GM20431 (cell line): ENCODE data around the gene COBLL1.

Experiments used
- in situ Hi-C: fragments of 300-500 bp; cut with MseI, MboI; formaldehyde crosslinking; loops from one replicate; pipeline ENCODE4 v1.15.0; 2020; ENCODE audit warnings: low sequenced_read_pairs; ENCODE audit not compliant: unreplicated experiment

Gene COBLL1

GRCh38 chr2:164824872-164825271, 16.8 kb downstream of the COBLL1 start:
- in situ Hi-C loops = no loop called here

- in situ Hi-C loops = no loop called here
These were observed 18.5 kb downstream of the COBLL1 start for GRCh38 chr2:164823126-164823525.

- in situ Hi-C loops = no loop called here
These were observed 20.3 kb downstream of the COBLL1 start for GRCh38 chr2:164821338-164821737.

- in situ Hi-C loops = no loop called here
These were observed 23.2 kb downstream of the COBLL1 start for GRCh38 chr2:164818149-164819136.

- in situ Hi-C loops = no loop called here
These were observed 24.7 kb downstream of the COBLL1 start for GRCh38 chr2:164816900-164817299.

GRCh38 chr2:164816046-164816445, 25.6 kb downstream of the COBLL1 start:
- in situ Hi-C loops = no loop called here

- in situ Hi-C loops = no loop called here
These were observed 26.4 kb downstream of the COBLL1 start for GRCh38 chr2:164815071-164815793.

GRCh38 chr2:164813535-164813934, 28.1 kb downstream of the COBLL1 start:
- in situ Hi-C loops = no loop called here

GRCh38 chr2:164812378-164812777, 29.2 kb downstream of the COBLL1 start:
- in situ Hi-C loops = no loop called here

GRCh38 chr2:164811819-164812218, 29.8 kb downstream of the COBLL1 start:
- in situ Hi-C loops = no loop called here

GRCh38 chr2:164810843-164811242, 30.8 kb downstream of the COBLL1 start:
- in situ Hi-C loops = no loop called here

- in situ Hi-C loops = no loop called here
These were observed 32.8 kb downstream of the COBLL1 start for GRCh38 chr2:164808776-164809175.

GRCh38 chr2:164803776-164804466, 37.7 kb downstream of the COBLL1 start:
- in situ Hi-C loops = no loop called here

GRCh38 chr2:164802095-164802707, 39.4 kb downstream of the COBLL1 start:
- in situ Hi-C loops = no loop called here

- in situ Hi-C loops = no loop called here
These were observed 41.1 kb downstream of the COBLL1 start for GRCh38 chr2:164800572-164800971.

- in situ Hi-C loops = no loop called here
These were observed 44.0 kb downstream of the COBLL1 start for GRCh38 chr2:164797627-164798026.

GRCh38 chr2:164796999-164797398, 44.6 kb downstream of the COBLL1 start:
- in situ Hi-C loops = no loop called here

GRCh38 chr2:164794432-164795231, 47.0 kb downstream of the COBLL1 start:
- in situ Hi-C loops = no loop called here

- in situ Hi-C loops = no loop called here
These were observed 47.6 kb downstream of the COBLL1 start for GRCh38 chr2:164794016-164794415.
